Measurements from ENCODE around the gene PAX6. TPM values are rescaled to one million over a fixed set of nuclear protein-coding genes. Genes with fewer than 3 reads are reported as not detected.

PAX6 gene
- total RNA-seq, 1 experiment from 2014 or later, result 14.6 TPM

DNA sequence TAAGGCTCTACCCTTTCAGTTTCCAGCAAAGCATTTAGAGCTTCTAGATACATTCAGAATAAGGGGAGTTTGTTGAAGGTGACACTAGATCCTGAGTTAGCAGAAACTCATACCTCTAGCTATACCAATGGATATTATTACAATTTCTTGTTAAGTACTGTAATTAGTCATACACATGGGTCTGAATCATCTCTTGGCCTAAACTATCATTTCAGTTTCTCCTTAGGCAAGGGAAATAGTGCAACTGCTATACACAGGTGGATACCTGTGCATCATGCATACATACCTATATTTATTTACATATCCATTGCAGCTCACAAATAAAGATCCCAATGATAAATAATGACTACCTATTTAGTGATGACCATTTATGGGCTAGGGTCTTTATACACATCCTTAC lies 45.1 kb upstream of the PAX6 start:
- peak; percentile 80 for DNase-seq
- no TSS peak for BruUV-seq (replicated peaks)
- Histone ChIP-seq H4K20me1 (ENCODE audit: low read length) (no peaks in the 10 kb centered on the region), H3K27me3 (ENCODE audit: low read length) (no peaks in the 10 kb centered on the region), H3K9me3 (ENCODE audit: low read length) (no peaks in the 10 kb centered on the region), H3K4me1 (ENCODE audit: insufficient read depth, low read length) (peaks cover 10% of the 10 kb centered on the region), H2AFZ (ENCODE audit: low read length) (no peak overlapping the region), H3K4me2 (ENCODE audit: low read length) (no peak overlapping the region), H3K27ac (ENCODE audit: low read length) (no peak overlapping the region), H3K4me3 (ENCODE audit: low read length) (no peak overlapping the region), H3K9ac (ENCODE audit: low read length) (no peak overlapping the region), H3K9me2 (replicated peaks; ENCODE audit: low read length) (no peaks in the 10 kb centered on the region), H3F3A (ENCODE audit: low read length, unreplicated experiment) (no peaks in the 10 kb centered on the region), H3K36me3 (ENCODE audit: low read depth, low read length) (no peaks in the 10 kb centered on the region), H3K79me2 (ENCODE audit: low read length) (no peaks in the 10 kb centered on the region)
- TF ChIP-seq EZH2 (IDR thresholded peaks at IDR 0.05; ENCODE audit: low read length, unreplicated experiment) (no peak), EZH2phosphoT487 (IDR thresholded peaks at IDR 0.05; ENCODE audit: borderline replicate concordance, low read length) (no peak), CTCF (conservative IDR thresholded peaks at IDR 0.05; ENCODE audit: low read depth, low read length) (no peak)
- ChIA-PET POLR2A (ENCODE audit: unreplicated experiment) (interaction anchor here (0.5 kb wide), 1 partner anchor 18 kb away, joined by 3 read pairs; no protein-coding TSS in a partner anchor), CTCF (no interaction called here)
- peak; percentile 84 for ATAC-seq
- intact Hi-C loops (cut with micrococcal nuclease), result no loop called here

DNA sequence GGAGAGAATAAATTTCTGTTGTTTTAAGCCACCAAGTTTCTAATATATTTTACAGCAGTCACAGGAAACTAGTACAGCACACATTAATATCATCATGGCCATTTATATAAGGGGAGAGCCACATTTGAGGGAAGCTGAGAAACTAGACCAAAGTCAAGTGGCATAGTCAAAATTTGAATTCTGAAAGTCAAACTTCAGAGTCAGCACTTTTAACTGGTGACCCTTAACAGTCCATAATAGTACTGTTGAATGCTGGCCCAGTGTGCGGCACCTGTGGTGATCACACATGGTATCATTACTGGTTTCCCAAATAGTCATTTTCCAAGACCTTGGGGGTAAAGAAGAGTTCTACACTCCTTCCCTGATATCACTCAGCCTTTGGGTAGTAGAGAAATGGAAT lies 44.3 kb upstream of the PAX6 start:
- H3K4me1 ChIP-seq (ENCODE audit: insufficient read depth, low read length), result peaks cover 10% of the 10 kb centered on the region
- no peak overlapping the region for H3K4me2 ChIP-seq (ENCODE audit: low read length)
- no peaks in the 10 kb centered on the region for H3K9me2 ChIP-seq (replicated peaks; ENCODE audit: low read length)
- POLR2A ChIA-PET (ENCODE audit: unreplicated experiment), result no interaction called here
- H3K27ac ChIP-seq (ENCODE audit: low read length), result no peak overlapping the region
- H3K9me3 ChIP-seq (ENCODE audit: low read length), result no peaks in the 10 kb centered on the region
- no peaks in the 10 kb centered on the region for H3K27me3 ChIP-seq (ENCODE audit: low read length)
- H3K36me3 ChIP-seq (ENCODE audit: low read depth, low read length), result no peaks in the 10 kb centered on the region
- H2AFZ ChIP-seq (ENCODE audit: low read length), result no peak overlapping the region
- DNase-seq (no peak), ATAC-seq (no peak)
- no TSS peak for BruUV-seq (replicated peaks)
- H3K4me3 ChIP-seq (ENCODE audit: low read length), result no peak overlapping the region
- H4K20me1 ChIP-seq (ENCODE audit: low read length), result no peaks in the 10 kb centered on the region
- TF ChIP-seq CTCF (conservative IDR thresholded peaks at IDR 0.05; ENCODE audit: low read depth, low read length), result no peak
- TF ChIP-seq EZH2phosphoT487 (IDR thresholded peaks at IDR 0.05; ENCODE audit: borderline replicate concordance, low read length), result no peak
- no peak for TF ChIP-seq EZH2 (IDR thresholded peaks at IDR 0.05; ENCODE audit: low read length, unreplicated experiment)
- no peaks in the 10 kb centered on the region for H3K79me2 ChIP-seq (ENCODE audit: low read length)
- H3F3A ChIP-seq (ENCODE audit: low read length, unreplicated experiment), result no peaks in the 10 kb centered on the region
- CTCF ChIA-PET, result no interaction called here
- H3K9ac ChIP-seq (ENCODE audit: low read length), result no peak overlapping the region
- intact Hi-C loops (cut with micrococcal nuclease), result no loop called here

GRCh38 chr11:31850365-31850764 lies 39.2 kb upstream of the PAX6 start:
- Histone ChIP-seq H3K9ac (ENCODE audit: low read length) (no peak overlapping the region), H3F3A (ENCODE audit: low read length, unreplicated experiment) (no peaks in the 10 kb centered on the region), H2AFZ (ENCODE audit: low read length) (no peak overlapping the region), H3K9me2 (replicated peaks; ENCODE audit: low read length) (no peaks in the 10 kb centered on the region), H3K9me3 (ENCODE audit: low read length) (no peaks in the 10 kb centered on the region), H3K79me2 (ENCODE audit: low read length) (no peaks in the 10 kb centered on the region), H4K20me1 (ENCODE audit: low read length) (no peaks in the 10 kb centered on the region), H3K4me1 (ENCODE audit: insufficient read depth, low read length) (no peaks in the 10 kb centered on the region), H3K4me3 (ENCODE audit: low read length) (no peak overlapping the region), H3K27ac (ENCODE audit: low read length) (no peak overlapping the region), H3K36me3 (ENCODE audit: low read depth, low read length) (no peaks in the 10 kb centered on the region), H3K27me3 (ENCODE audit: low read length) (no peaks in the 10 kb centered on the region), H3K4me2 (ENCODE audit: low read length) (no peak overlapping the region)
- ATAC-seq, result no peak
- DNase-seq, result no peak
- TF ChIP-seq CTCF (conservative IDR thresholded peaks at IDR 0.05; ENCODE audit: low read depth, low read length) (no peak), EZH2phosphoT487 (IDR thresholded peaks at IDR 0.05; ENCODE audit: borderline replicate concordance, low read length) (no peak), EZH2 (IDR thresholded peaks at IDR 0.05; ENCODE audit: low read length, unreplicated experiment) (no peak)
- ChIA-PET POLR2A (ENCODE audit: unreplicated experiment) (no interaction called here), CTCF (no interaction called here)
- no TSS peak for BruUV-seq (replicated peaks)
- intact Hi-C loops (cut with micrococcal nuclease), result no loop called here
